ENCODE results near the gene PGLYRP3. TPM values are rescaled to one million over a fixed set of nuclear protein-coding genes. Genes with fewer than 3 reads are reported as not detected.

Gene PGLYRP3
- total RNA-seq, 1 donor from 2014 or later, result 0.87 TPM

GRCh38 chr1:153345187-153346076 lies 32.7 kb upstream of the PGLYRP3 start:
- H3K36me3 Mint-ChIP-seq, result no peaks in the 10 kb centered on the region
- TF ChIP-seq CTCF (conservative IDR thresholded peaks at IDR 0.05), result no peak
- DNase-seq (ENCODE audit: extremely low spot score, unreplicated experiment), result peak; percentile 51
- H3K27ac Mint-ChIP-seq, result no peak overlapping the region
- H3K9me3 Mint-ChIP-seq, result no peaks in the 10 kb centered on the region
- no peak overlapping the region for H3K4me3 Mint-ChIP-seq
- H3K4me1 Mint-ChIP-seq (ENCODE audit: unreplicated experiment), result peaks cover 10% of the 10 kb centered on the region
- peaks cover 27% of the 10 kb centered on the region for H3K27me3 Mint-ChIP-seq

GRCh38 chr1:153344718-153345025 lies 31.9 kb upstream of the PGLYRP3 start:
- Mint-ChIP-seq H3K4me3 (no peak overlapping the region), H3K36me3 (no peaks in the 10 kb centered on the region), H3K27ac (no peak overlapping the region), H3K4me1 (ENCODE audit: unreplicated experiment) (peaks cover 10% of the 10 kb centered on the region), H3K27me3 (peaks cover 22% of the 10 kb centered on the region), H3K9me3 (no peaks in the 10 kb centered on the region)
- peak; percentile 29 for DNase-seq (ENCODE audit: extremely low spot score, unreplicated experiment)
- no peak for TF ChIP-seq CTCF (conservative IDR thresholded peaks at IDR 0.05)

- peak overlapping the region; percentile 18 for H3K4me3 Mint-ChIP-seq
- peaks cover 10% of the 10 kb centered on the region for H3K4me1 Mint-ChIP-seq (ENCODE audit: unreplicated experiment)
- no peaks in the 10 kb centered on the region for H3K36me3 Mint-ChIP-seq
- H3K9me3 Mint-ChIP-seq, result no peaks in the 10 kb centered on the region
- no peak for TF ChIP-seq CTCF (conservative IDR thresholded peaks at IDR 0.05)
- DNase-seq (ENCODE audit: extremely low spot score, unreplicated experiment), result peak; percentile 34
- peak overlapping the region; percentile 26 for H3K27ac Mint-ChIP-seq
- H3K27me3 Mint-ChIP-seq, result peaks cover 16% of the 10 kb centered on the region
Measured at GRCh38 chr1:153343811-153344717, 31.3 kb upstream of the PGLYRP3 start.

- Mint-ChIP-seq H3K9me3 (no peaks in the 10 kb centered on the region), H3K27ac (peak overlapping the region; percentile 26), H3K4me3 (no peak overlapping the region), H3K36me3 (no peaks in the 10 kb centered on the region), H3K4me1 (ENCODE audit: unreplicated experiment) (peaks cover 10% of the 10 kb centered on the region), H3K27me3 (peaks cover 14% of the 10 kb centered on the region)
- no peak for DNase-seq (ENCODE audit: extremely low spot score, unreplicated experiment)
- no peak for TF ChIP-seq CTCF (conservative IDR thresholded peaks at IDR 0.05)
Measured at GRCh38 chr1:153343040-153343681, 30.4 kb upstream of the PGLYRP3 start.

GRCh38 chr1:153342178-153342577 lies 29.4 kb upstream of the PGLYRP3 start:
- no peaks in the 10 kb centered on the region for H3K36me3 Mint-ChIP-seq

More at GRCh38 chr1:153342178-153342577, 29.4 kb upstream of the PGLYRP3 start:
- H3K27ac Mint-ChIP-seq, result no peak overlapping the region
- H3K4me1 Mint-ChIP-seq (ENCODE audit: unreplicated experiment), result peaks cover 10% of the 10 kb centered on the region
- peaks cover 12% of the 10 kb centered on the region for H3K27me3 Mint-ChIP-seq
- TF ChIP-seq CTCF (conservative IDR thresholded peaks at IDR 0.05), result no peak
- no peak overlapping the region for H3K4me3 Mint-ChIP-seq
- no peaks in the 10 kb centered on the region for H3K9me3 Mint-ChIP-seq
- no peak for DNase-seq (ENCODE audit: extremely low spot score, unreplicated experiment)

Data from type B pancreatic cell (in vitro differentiated cells).